NCI-H2196 (cell line): ENCODE measurements around the gene DEPDC7.
"Not testable (repeated sequence)": the region's sequence is repeated elsewhere in the genome, so short reads cannot be mapped to it uniquely, and the experiment has no call there.

Source experiments
- DNase-seq: peaks from one replicate; lab custom pipeline; 2025; ENCODE audit not compliant: unreplicated experiment; lab: John Stamatoyannopoulos, UW

DEPDC7 gene

DNA sequence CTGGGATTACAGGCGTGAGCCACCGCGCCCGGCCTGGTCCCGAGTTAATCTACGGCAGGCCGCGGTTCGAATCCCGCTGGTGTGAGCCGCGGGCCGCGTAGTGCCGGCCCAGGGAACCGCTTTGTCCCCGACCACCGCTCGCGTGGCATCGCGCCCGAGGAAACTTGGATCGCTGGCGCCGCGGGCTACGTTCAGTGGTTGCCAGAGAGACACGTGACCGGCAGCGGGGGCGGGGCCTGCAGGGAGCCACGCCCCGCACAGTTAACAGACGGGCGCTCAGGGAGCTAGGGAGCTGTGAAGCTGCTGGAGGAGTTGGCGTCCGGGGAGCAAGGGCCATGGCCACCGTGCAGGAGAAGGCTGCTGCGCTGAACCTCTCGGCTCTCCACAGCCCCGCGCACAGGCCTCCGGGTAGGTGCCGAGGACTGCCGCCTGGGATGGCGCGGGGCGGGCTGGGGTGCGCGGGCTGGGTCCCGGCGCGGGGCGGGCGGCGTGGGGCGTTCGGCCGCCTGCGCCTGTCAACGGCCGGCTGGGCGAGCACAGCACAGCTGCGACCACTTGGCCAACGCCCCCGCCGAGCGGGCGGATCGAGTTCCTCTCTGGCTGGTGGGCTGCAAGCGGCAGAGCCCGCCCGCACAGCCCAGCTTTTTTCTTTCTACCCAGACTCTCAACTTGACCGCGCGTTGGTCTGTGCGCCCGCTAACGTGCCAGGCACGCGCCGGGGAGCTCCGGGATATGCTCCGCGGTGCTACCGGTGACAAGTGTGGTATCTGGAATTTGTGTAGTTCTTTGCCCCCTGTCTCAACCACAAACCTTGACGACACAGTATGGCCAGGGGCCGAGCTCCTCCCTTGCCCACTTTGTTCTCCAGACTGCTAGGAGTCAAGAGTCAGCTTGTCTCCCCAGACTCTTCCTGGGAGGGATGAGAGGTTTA, at the start of gene DEPDC7:
TSS of gene DEPDC7 (plus strand) at position 258 of the 931 bp plus-strand sequence. CDS start at position 336, 78 bp downstream.
- DNase-seq: peak; percentile 96

DNA sequence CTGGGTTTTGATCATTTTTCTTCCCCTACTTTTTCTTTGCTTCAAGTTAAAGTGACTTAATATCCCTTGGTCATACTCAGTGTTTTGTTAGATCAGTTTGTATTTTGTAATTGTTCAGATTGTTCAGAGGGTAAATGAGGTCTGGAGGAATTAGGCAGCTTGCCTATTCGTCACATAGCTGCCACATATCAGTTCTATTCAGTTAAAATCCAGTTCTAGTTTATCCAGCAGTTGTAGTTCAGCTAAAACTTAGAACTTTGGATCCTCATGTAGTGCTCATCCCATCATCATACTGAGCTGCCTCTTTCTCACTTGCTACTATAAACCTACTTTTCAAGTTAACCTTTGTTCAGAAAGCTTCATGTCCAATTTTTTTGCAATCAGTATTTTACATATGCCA, 47.1 kb upstream of the DEPDC7 start:
- DNase-seq: no peak

DNA sequence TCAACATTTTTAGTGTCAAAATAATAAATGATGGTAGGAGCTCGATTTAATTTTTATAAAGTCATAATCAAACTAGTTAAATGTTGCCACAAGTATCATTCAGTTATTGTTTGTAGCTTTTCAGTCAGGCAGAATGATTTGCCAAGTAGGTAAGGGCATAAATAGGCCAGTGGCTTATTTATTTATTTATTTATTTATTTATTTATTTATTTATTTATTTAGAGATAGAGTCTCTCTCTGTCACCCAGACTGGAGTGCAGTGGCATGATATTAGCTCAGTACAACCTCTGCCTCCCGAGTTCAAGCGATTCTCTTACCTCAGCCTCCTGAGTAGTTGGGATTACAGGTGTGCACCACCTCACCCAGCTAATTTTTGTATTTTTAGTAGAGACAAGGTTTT, 43.4 kb upstream of the DEPDC7 start:
- DNase-seq: not testable (repeated sequence)

DNA sequence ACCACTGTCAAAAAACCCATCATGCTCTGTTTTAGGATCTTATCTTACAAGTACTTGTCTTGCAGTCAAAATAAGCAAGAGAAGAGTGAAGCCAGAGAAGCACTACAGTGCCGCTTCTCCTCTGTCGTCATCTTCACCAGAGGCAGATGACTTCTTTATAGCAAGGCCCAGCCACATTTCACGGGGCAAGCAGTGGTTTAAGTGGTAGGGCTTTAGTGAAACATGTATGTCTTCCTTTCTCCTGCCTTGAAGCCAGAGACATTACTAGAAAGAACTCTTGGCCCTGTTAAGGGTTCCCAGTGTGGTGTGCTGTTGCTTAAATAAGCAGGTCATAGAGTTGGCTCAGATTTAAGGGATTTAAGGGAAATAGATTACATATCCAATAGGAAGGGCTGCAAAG, 42.9 kb upstream of the DEPDC7 start:
- no peak for DNase-seq

DNA sequence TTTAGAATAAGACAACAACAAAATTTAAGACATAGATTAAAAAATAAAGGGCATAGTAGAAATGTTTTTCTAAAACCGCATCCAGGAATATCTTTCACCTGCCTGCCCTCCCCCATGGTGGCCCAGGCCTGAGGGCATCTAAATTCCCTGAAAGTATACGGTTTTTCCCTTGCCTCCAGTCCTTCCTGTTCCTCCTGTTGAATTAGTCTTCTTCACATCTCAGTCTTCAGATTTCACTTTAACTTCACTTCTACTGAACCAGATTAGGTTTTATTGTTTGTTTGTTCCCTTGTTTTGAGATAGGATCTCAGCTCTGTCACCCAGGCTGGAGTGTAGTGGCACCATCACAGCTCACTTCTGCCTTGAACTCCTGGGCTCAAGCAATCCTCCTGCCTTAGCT, 33.1 kb upstream of the DEPDC7 start:
- no peak for DNase-seq

GRCh38 chr11:32983506-32983905, 32.2 kb upstream of the DEPDC7 start:
- DNase-seq: no peak

DNA sequence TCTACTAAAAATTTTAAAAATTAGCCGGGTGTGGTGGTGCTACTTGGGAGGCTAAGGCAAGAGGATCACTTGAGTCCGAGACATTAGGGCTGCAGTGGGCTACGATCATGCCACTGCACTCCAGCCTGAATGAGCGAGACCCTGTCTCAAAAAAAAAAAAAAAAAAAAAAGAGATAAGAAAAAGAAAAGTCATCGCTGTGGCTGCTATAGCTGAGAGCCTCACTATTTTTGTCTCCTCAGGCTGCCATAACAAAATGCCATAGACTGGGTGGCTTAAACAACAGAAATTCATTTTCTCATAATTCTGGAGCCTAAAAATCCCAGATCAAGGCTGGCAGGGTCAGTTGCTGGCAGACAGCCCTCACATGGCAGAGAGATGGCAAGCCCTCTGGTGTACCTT, 30.1 kb upstream of the DEPDC7 start:
- no peak for DNase-seq

DNA sequence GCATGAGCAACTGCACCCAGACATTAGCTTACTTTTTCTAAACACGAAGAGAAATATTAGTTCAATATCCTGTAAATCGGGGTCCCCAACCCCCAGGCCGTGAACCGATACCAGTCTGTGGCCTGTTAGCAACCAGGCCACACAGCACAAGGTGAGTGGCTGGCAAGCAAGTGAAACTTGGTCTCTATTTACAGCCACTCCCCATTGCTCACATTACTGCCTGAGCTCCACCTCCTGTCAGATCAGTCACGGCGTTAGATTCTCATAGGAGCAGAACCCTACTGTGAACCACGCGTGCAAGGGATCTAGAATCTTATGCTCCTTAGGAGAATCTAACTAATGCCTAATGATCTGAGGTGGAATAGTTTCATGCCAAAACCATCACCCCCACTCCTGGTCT, 27.8 kb upstream of the DEPDC7 start:
- no peak for DNase-seq

GRCh38 chr11:32990481-32990880, 25.2 kb upstream of the DEPDC7 start:
- no peak for DNase-seq

GRCh38 chr11:32991427-32991826, 24.3 kb upstream of the DEPDC7 start:
- DNase-seq: no peak

DNA sequence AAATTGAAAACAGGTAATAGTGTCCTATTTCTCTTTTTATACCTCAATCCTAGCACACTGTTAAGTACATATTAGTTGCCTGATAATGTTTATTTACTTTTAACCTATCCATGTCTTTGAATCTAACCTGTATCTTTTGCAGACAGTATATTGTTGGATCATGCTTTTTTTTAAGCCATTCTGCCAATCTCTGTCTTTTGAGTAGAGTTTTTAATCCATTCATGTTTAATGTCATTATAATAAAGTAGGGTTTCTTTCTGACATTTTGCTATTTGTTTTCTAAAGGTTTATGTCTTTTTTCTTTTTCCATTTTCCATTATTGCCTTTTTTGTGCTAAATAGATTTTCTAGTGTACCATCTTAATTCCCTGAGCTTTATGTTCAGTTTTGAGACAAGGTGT, 23.8 kb upstream of the DEPDC7 start:
- DNase-seq: no peak

GRCh38 chr11:33000181-33000580, 15.5 kb upstream of the DEPDC7 start:
- DNase-seq: no peak

GRCh38 chr11:33001281-33001680, 14.4 kb upstream of the DEPDC7 start:
- no peak for DNase-seq

GRCh38 chr11:33001751-33002542, 13.7 kb upstream of the DEPDC7 start:
- DNase-seq: no peak

DNA sequence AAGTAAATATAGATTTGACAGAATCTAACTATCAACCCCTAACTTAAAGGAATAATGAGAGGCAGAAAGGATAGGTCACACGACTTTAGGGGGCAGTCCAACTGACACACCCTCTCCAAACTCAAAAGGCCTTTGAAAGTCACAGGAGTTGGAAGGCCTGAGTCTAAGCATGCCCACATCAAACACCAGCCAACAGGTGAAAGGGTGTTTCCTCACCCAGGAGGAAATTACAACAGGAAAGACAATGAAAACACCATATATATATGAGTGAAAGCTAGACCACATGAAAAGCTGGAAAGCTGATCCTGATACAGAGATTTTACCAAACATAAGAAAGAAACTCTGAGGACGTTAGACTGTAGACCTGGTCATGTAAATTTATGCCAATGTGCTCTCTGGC, 10.5 kb upstream of the DEPDC7 start:
- no peak for DNase-seq

DNA sequence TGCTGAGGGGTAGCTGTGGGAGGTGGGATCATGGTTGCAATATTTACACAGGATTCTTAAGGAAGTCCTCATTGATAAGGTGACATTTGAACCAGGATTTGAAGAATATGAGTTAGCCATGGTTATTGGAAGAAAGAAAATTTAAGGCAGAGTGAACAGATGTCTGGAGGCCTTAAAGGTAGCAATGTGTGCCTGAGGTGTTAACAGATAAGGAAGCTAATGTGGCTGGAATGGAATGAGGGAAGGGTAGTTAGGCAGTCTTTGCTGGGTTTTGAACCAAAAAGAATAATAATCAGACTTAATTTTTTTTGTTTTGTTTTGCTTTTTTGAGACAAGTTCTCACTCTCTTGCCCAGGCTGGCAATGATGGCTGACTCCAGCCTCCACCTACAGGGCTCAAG, 9.7 kb upstream of the DEPDC7 start:
- no peak for DNase-seq

DNA sequence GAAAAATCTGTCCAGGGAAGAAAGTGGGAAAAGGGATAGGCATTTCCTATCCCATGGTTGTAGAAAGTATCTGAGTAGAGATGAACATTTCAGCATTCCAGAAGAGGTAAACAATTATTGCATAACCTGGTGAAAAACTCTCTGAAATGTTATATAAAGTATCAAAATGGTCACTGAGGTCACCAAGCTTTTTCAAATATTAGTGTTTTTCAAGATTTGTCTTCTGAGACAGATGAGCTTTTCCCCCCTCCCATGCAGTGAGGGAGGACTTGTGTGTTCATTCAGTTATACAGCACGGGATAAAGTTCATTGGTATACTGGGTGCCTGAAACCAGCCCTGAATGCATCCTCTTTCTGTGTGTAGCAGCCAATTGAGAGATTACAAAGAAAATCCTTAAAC, 1.9 kb upstream of the DEPDC7 start:
- DNase-seq: no peak

DNA sequence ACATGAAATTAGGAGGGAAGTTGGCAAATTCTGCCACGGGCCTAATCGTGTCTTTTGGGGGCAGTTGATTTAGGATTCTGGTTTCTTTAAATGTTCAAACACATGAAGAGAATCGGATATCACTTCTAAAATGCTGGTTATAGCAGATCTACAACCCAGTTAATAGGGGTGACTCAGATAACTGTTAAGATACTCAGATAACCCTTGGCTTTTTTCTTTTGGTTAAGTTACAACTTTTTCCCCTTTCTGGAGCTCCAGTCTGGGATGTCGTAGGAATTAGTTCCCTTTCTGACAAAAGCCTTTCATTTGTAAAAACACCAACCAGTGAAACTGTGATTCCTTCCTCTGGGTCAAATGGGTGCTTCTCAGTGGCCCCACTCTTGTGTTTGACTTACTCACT, 976 bp downstream of the DEPDC7 start:
- no peak for DNase-seq

DNA sequence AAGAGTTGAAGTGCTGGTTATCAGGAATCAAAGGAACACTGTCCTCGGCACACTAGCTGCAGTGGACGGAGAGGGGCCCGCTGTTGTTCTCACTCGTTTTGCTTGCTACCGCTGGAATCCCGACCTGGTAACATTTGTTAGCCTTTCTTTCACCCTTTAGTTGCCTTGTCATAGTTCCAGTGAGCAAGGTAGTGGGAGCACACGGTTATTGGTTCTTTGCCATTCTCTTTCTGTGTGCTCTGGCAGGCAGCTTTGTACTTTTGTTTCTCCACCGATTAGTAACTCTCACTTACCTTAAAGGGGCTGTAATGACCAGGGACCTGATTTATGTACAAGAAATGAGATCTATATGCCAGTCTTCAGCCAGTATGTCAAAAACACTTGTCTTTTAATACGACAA, 1.8 kb downstream of the DEPDC7 start:
- DNase-seq: no peak

- no peak for DNase-seq
These were observed 2.3 kb downstream of the DEPDC7 start for GRCh38 chr11:33017965-33018364.

DNA sequence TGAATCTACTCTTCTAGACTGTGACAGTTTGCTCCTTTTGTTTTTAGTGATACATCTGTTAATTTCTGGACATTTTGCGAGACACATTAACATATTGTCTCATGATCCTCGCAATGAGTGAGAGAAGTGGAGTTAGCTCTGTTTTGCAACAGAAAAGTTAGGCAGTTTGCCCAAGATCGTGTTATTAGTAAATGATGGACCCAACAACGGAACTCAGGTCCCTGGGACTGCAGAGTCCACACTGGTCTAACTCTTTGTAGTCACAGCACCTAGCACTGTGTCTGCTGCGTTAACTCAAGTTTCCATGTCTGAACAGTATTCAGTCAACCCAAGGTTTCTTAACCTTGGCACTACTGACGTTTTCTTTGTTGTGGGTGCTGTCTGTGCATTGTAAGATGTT, 3.2 kb downstream of the DEPDC7 start:
- DNase-seq: no peak

- DNase-seq: no peak
These were observed 5.8 kb downstream of the DEPDC7 start for GRCh38 chr11:33021501-33021900.
